IMR-90 (cell line): Measurements from ENCODE around the gene SNAP29. TPM values are rescaled to one million over a fixed set of nuclear protein-coding genes. Genes with fewer than 3 reads are reported as not detected.

Experiments
- ATAC-seq: fragments of 200-7000 bp; cut with Tn5 transposase; 2 replicates; pipeline ENCODE4 v1.9.1; 2020; ENCODE audit warnings: low read depth, mild to moderate bottlenecking, moderate library complexity
- BruUV-seq: library from RNA; stranded (reverse); fragments of 400-500 nt; replicated peaks from 2 replicates; lab custom pipeline; 2021; lab: Mats Ljungman, UMichigan
- CTCF ChIA-PET: fragments of 300-600 bp; formaldehyde crosslinking; extraction: SDS; loops from one replicate; lab custom pipeline; 2021; ENCODE audit warnings: antibody characterized with exemption; lab: Yijun Ruan, JAX
- POLR2A ChIA-PET: fragments of 300-600 bp; sonication (Branson Sonifier 250); formaldehyde crosslinking; loops from one replicate; lab custom pipeline; 2022; ENCODE audit warnings: antibody characterized with exemption; ENCODE audit not compliant: unreplicated experiment; lab: Charles Lee
- DNase-seq: peaks from one replicate; pipeline ENCODE4 v3.0.0; 2013
- H2AFZ ChIP-seq: replicated peaks from 2 replicates; pipeline ENCODE3; 2013; ENCODE audit warnings: low read length, mild to moderate bottlenecking; ENCODE audit not compliant: poor library complexity
- H2AK5ac ChIP-seq: 2 replicates; pipeline ENCODE4 v1.6.1; 2013; ENCODE audit warnings: low read depth, low read length, inconsistent platforms
- H2AK9ac ChIP-seq: replicated peaks from 2 replicates; pipeline ENCODE3; 2013; ENCODE audit warnings: mild to moderate bottlenecking, low read depth, low read length, moderate library complexity; ENCODE audit not compliant: poor library complexity
- H2BK120ac ChIP-seq: 2 replicates; pipeline ENCODE4 v1.6.1; 2013; ENCODE audit warnings: low read depth, low read length, inconsistent platforms
- H2BK15ac ChIP-seq: 3 replicates; pipeline ENCODE4 v1.6.1; 2013; ENCODE audit warnings: low read depth, low read length, inconsistent platforms
- H2BK20ac ChIP-seq: 2 replicates; pipeline ENCODE4 v1.6.1; 2013; ENCODE audit warnings: low read depth, mild to moderate bottlenecking, inconsistent platforms, low read length, moderate library complexity
- H2BK5ac ChIP-seq: 2 replicates; pipeline ENCODE4 v1.6.1; 2013; ENCODE audit warnings: mild to moderate bottlenecking, low read depth, low read length, inconsistent platforms; ENCODE audit not compliant: poor library complexity, severe bottlenecking
- H3K14ac ChIP-seq: replicated peaks from 2 replicates; pipeline ENCODE4 v1.6.1; 2013; ENCODE audit warnings: low read depth, low read length, inconsistent platforms
- H3K18ac ChIP-seq: 2 replicates; pipeline ENCODE4 v1.6.1; 2013; ENCODE audit warnings: low read depth, low read length, control low read depth
- H3K23ac ChIP-seq: 2 replicates; pipeline ENCODE4 v1.6.1; 2013; ENCODE audit warnings: low read depth, low read length, inconsistent platforms
- H3K27ac ChIP-seq: 2 replicates; pipeline ENCODE4 v1.5.1; 2013; ENCODE audit warnings: mild to moderate bottlenecking, control low read depth, low read length; ENCODE audit not compliant: insufficient read depth
- H3K27me3 ChIP-seq: 2 replicates; pipeline ENCODE4 v1.6.1; 2013; ENCODE audit warnings: low read length; ENCODE audit not compliant: control insufficient read depth, insufficient read depth
- H3K36me3 ChIP-seq: 2 replicates; pipeline ENCODE4 v1.6.1; 2013; ENCODE audit warnings: low read length, mixed read lengths; ENCODE audit not compliant: control insufficient read depth, insufficient read depth
- H3K4ac ChIP-seq: 2 replicates; pipeline ENCODE4 v1.6.1; 2013; ENCODE audit warnings: low read depth, low read length, inconsistent platforms
- H3K4me1 ChIP-seq: 2 replicates; pipeline ENCODE4 v1.6.1; 2013; ENCODE audit warnings: low read length, mixed read lengths; ENCODE audit not compliant: control insufficient read depth, insufficient read depth
- H3K4me2 ChIP-seq: 2 replicates; pipeline ENCODE4 v1.6.1; 2013; ENCODE audit warnings: low read depth, mild to moderate bottlenecking, control low read depth, low read length, moderate library complexity
- H3K4me3 ChIP-seq: 2 replicates; pipeline ENCODE4 v1.5.1; 2013; ENCODE audit warnings: low read depth, mild to moderate bottlenecking, control low read depth, low read length, moderate library complexity; ENCODE audit not compliant: insufficient read depth
- H3K56ac ChIP-seq: 2 replicates; pipeline ENCODE4 v1.6.1; 2013; ENCODE audit warnings: low read length, inconsistent platforms; ENCODE audit not compliant: insufficient read depth; ENCODE audit errors: extremely low read depth
- H3K79me1 ChIP-seq, 2 experiments: 2 replicates each; pipeline ENCODE4 v1.6.1; 2013; ENCODE audit warnings: low read length in 2 of 2, inconsistent platforms in 1 of 2, low read depth in 1 of 2
- H3K9ac ChIP-seq: 2 replicates; pipeline ENCODE4 v1.6.1; 2013; ENCODE audit warnings: low read depth, low read length, control low read depth
- H3K9me1 ChIP-seq: 2 replicates; pipeline ENCODE4 v1.6.1; 2013; ENCODE audit warnings: low read length, inconsistent platforms; ENCODE audit not compliant: insufficient read depth
- H3K9me3 ChIP-seq: 2 replicates; pipeline ENCODE4 v1.6.1; 2013; ENCODE audit warnings: low read length; ENCODE audit not compliant: control insufficient read depth, insufficient read depth
- H4K20me1 ChIP-seq: 2 replicates; pipeline ENCODE4 v1.6.1; 2013; ENCODE audit warnings: low read length, inconsistent platforms; ENCODE audit not compliant: insufficient read depth
- H4K5ac ChIP-seq: 2 replicates; pipeline ENCODE4 v1.6.1; 2013; ENCODE audit warnings: mild to moderate bottlenecking, low read depth, low read length, control low read depth
- H4K8ac ChIP-seq, 2 experiments: 2 replicates each; pipeline ENCODE4 v1.6.1; 2013; ENCODE audit warnings: low read depth in 2 of 2, low read length in 2 of 2, control low read depth in 1 of 2, inconsistent platforms in 1 of 2
- H4K91ac ChIP-seq: 2 replicates; pipeline ENCODE4 v1.6.1; 2013; ENCODE audit warnings: low read depth, low read length, inconsistent platforms; ENCODE audit not compliant: insufficient read depth
- BHLHE40 ChIP-seq: fragments of 150-350 bp; IDR thresholded peaks from 2 replicates; pipeline ENCODE4 v1.6.1; 2016; ENCODE audit warnings: mild to moderate bottlenecking, low read depth, low read length
- CEBPB ChIP-seq: IDR thresholded peaks from 2 replicates; pipeline ENCODE4 v1.6.1; 2012; ENCODE audit warnings: low read depth, low read length, improper control_type of control experiment
- CHD1 ChIP-seq: IDR thresholded peaks from 2 replicates; pipeline ENCODE4 v1.6.1; 2012; ENCODE audit warnings: low read depth, low read length, improper control_type of control experiment
- FOS ChIP-seq: fragments of 150-350 bp; IDR thresholded peaks from 2 replicates; pipeline ENCODE4 v1.6.1; 2016; ENCODE audit warnings: low read depth, low read length
- MAFK ChIP-seq: IDR thresholded peaks from 2 replicates; pipeline ENCODE4 v1.6.1; 2012; ENCODE audit warnings: low read depth, low read length, improper control_type of control experiment
- MAZ ChIP-seq: IDR thresholded peaks from 2 replicates; pipeline ENCODE4 v1.6.1; 2012; ENCODE audit warnings: low read depth, mild to moderate bottlenecking, low read length, improper control_type of control experiment, moderate library complexity, borderline replicate concordance
- MXI1 ChIP-seq: IDR thresholded peaks from 2 replicates; pipeline ENCODE4 v1.6.1; 2012; ENCODE audit warnings: low read depth, mild to moderate bottlenecking, low read length, moderate library complexity, borderline replicate concordance
- NFE2L2 ChIP-seq: fragments of 150-350 bp; IDR thresholded peaks from 2 replicates; pipeline ENCODE4 v1.6.1; 2016; ENCODE audit warnings: low read depth, mild to moderate bottlenecking, low read length
- POLR2A ChIP-seq: IDR thresholded peaks from 2 replicates; pipeline ENCODE4 v1.6.1; 2012; ENCODE audit warnings: mild to moderate bottlenecking, low read depth, low read length
- RAD21 ChIP-seq: IDR thresholded peaks from 2 replicates; pipeline ENCODE4 v1.6.1; 2012; ENCODE audit warnings: low read length, improper control_type of control experiment
- RCOR1 ChIP-seq: IDR thresholded peaks from 2 replicates; pipeline ENCODE4 v1.6.1; 2012; ENCODE audit warnings: mild to moderate bottlenecking, low read length, improper control_type of control experiment; ENCODE audit not compliant: insufficient replicate concordance
- RFX5 ChIP-seq: IDR thresholded peaks from 2 replicates; pipeline ENCODE4 v1.8.0; 2012; ENCODE audit warnings: low read depth, mild to moderate bottlenecking, low read length, moderate library complexity
- SMC3 ChIP-seq: fragments of 150-350 bp; IDR thresholded peaks from 2 replicates; pipeline ENCODE4 v1.6.1; 2016; ENCODE audit warnings: low read depth, mild to moderate bottlenecking, antibody characterized with exemption, low read length, moderate library complexity
- WGBS, 2 experiments: methylation state at CpG; one replicate each; pipeline versions ENCODE4 v1.1.5 to v1.1.7; 2013; ENCODE audit warnings: missing lambda C conversion rate in 2 of 2; ENCODE audit not compliant: insufficient read length in 1 of 2; ENCODE audit errors: extremely low coverage in 2 of 2; 5-methylcytosine and 5-hydroxymethylcytosine counted together
- dilution Hi-C: fragments of 300-500 bp; cut with HindIII; formaldehyde crosslinking; loops from one replicate; pipeline ENCODE4 v1.14.3; 2018; ENCODE audit warnings: low sequenced_read_pairs; ENCODE audit not compliant: unreplicated experiment
- in situ Hi-C: fragments of 300-500 bp; cut with MboI; formaldehyde crosslinking; loops from 3 replicates; pipeline ENCODE4 v1.14.3; 2019; ENCODE audit warnings: low sequenced_read_pairs, inconsistent platforms, mixed read lengths
- intact Hi-C: fragments of 100-400 bp; cut with micrococcal nuclease; formaldehyde crosslinking; loops from 2 replicates; pipeline ENCODE4 v1.10.0; 2022
- polyA plus RNA-seq, 3 experiments: library from polyadenylated mRNA; depleted of rRNA; stranded (reverse); fragments of >200 nt; gene quantifications; 2 replicates each; pipeline ENCODE4 v1.2.3, GENCODE V29; 2012; ENCODE audit warnings: low replicate concordance in 1 of 3
- total RNA-seq: library from RNA; depleted of rRNA; stranded (reverse); fragments of >200 nt; gene quantifications from 2 replicates; pipeline ENCODE4 v1.2.3, GENCODE V29; 2012
- TF ChIP-seq, protein P1 (sequence below): fragments of 150-350 bp; IDR thresholded peaks from 2 replicates; pipeline ENCODE4 v1.6.1; 2016; ENCODE audit warnings: low read depth, mild to moderate bottlenecking, low read length, moderate library complexity, borderline replicate concordance
- TF ChIP-seq, protein P2 (sequence below): conservative IDR thresholded peaks from 2 replicates; pipeline ENCODE4 v1.5.1; 2012; ENCODE audit warnings: mild to moderate bottlenecking, low read depth, low read length, improper control_type of control experiment
- TF ChIP-seq, protein P3 (sequence below): fragments of 150-350 bp; IDR thresholded peaks from 2 replicates; pipeline ENCODE4 v1.6.1; 2017; ENCODE audit warnings: mild to moderate bottlenecking, antibody characterized with exemption, low read length, low read depth

The SNAP29 gene
- total and polyA plus RNA-seq, 2 of the 4 experiments (the other 2 are of a cell fraction) = 10.6 to 29.5 TPM

DNA sequence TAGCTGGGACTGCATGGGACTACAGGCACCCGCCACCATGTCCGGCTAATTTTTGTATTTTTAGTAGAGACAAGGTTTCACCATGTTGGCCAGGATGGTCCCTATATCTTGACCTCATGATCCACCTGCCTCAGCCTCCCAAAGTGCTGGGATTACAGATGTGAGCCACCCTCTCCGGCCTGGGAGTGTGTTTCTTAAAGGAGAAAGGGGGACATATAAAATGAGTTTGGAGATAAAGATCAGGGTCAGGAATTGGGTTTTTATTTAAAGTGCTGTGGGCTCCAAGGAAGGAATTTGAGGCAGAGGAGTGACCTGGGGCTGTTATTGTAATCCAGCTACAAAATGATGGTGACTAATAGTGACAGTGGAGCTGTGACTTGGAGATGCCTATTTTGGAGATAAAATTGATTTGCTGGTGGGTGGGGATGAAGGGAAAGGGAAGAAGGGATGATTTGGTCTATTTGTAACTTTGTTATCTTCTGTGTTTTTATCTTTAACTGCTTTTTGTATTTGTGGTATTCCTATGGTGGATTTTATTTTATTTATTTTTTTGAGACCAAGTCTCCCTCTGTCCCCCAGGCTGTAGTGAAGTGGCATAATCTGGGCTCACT is 63.4 kb downstream of the SNAP29 start:
- H2AK5ac ChIP-seq = no peak overlapping the region
- no TSS peak for BruUV-seq
- ATAC-seq = no peak
- H2BK5ac ChIP-seq = no peak overlapping the region
- H3K56ac ChIP-seq = no peak overlapping the region
- H4K5ac ChIP-seq = no peak overlapping the region
- no peak overlapping the region for H2BK20ac ChIP-seq
- peaks cover 2% of the 10 kb centered on the region for H3K36me3 ChIP-seq
- H3K4me3 ChIP-seq = no peak overlapping the region
- H3K9me3 ChIP-seq = no peaks in the 10 kb centered on the region
- H3K9me1 ChIP-seq = peaks cover 11% of the 10 kb centered on the region
- H3K18ac ChIP-seq = no peak overlapping the region
- peaks cover 0 to 32% of the 10 kb centered on the region in 2 experiments; a peak in 2 of 4 replicates for H3K79me1 ChIP-seq
- H2AFZ ChIP-seq = no peak overlapping the region
- no CpG with 5 or more reads among the region's 3 CpGs for WGBS, 2 experiments
- ChIA-PET CTCF (interaction anchor here (0.6 kb wide), 1 partner anchor 13 kb away, joined by 8 read pairs; no protein-coding TSS in a partner anchor), POLR2A (no interaction called here)
- in situ Hi-C loops (no loop called here), dilution Hi-C loops (no loop called here), intact Hi-C loops (no loop called here)
- no peak for DNase-seq
- H2BK15ac ChIP-seq = no peak overlapping the region
- no peak overlapping the region for H4K8ac ChIP-seq
- TF ChIP-seq RCOR1 (no peak), MAFK (no peak), CHD1 (no peak), RAD21 (no peak), NFE2L2 (no peak), MXI1 (no peak), MAZ (no peak), RFX5 (no peak), SMC3 (no peak), CEBPB (no peak), POLR2A (no peak), BHLHE40 (no peak), FOS (no peak)
- TF ChIP-seq, protein P1, sequence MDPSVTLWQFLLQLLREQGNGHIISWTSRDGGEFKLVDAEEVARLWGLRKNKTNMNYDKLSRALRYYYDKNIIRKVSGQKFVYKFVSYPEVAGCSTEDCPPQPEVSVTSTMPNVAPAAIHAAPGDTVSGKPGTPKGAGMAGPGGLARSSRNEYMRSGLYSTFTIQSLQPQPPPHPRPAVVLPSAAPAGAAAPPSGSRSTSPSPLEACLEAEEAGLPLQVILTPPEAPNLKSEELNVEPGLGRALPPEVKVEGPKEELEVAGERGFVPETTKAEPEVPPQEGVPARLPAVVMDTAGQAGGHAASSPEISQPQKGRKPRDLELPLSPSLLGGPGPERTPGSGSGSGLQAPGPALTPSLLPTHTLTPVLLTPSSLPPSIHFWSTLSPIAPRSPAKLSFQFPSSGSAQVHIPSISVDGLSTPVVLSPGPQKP = no peak
- TF ChIP-seq, protein P2, sequence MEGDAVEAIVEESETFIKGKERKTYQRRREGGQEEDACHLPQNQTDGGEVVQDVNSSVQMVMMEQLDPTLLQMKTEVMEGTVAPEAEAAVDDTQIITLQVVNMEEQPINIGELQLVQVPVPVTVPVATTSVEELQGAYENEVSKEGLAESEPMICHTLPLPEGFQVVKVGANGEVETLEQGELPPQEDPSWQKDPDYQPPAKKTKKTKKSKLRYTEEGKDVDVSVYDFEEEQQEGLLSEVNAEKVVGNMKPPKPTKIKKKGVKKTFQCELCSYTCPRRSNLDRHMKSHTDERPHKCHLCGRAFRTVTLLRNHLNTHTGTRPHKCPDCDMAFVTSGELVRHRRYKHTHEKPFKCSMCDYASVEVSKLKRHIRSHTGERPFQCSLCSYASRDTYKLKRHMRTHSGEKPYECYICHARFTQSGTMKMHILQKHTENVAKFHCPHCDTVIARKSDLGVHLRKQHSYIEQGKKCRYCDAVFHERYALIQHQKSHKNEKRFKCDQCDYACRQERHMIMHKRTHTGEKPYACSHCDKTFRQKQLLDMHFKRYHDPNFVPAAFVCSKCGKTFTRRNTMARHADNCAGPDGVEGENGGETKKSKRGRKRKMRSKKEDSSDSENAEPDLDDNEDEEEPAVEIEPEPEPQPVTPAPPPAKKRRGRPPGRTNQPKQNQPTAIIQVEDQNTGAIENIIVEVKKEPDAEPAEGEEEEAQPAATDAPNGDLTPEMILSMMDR = no peak
- TF ChIP-seq, protein P3, sequence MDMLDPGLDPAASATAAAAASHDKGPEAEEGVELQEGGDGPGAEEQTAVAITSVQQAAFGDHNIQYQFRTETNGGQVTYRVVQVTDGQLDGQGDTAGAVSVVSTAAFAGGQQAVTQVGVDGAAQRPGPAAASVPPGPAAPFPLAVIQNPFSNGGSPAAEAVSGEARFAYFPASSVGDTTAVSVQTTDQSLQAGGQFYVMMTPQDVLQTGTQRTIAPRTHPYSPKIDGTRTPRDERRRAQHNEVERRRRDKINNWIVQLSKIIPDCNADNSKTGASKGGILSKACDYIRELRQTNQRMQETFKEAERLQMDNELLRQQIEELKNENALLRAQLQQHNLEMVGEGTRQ = no peak
- H3K4me2 ChIP-seq = no peak overlapping the region; the same call in 1 of the 2 replicates
- no peak overlapping the region for H2BK120ac ChIP-seq
- H3K27ac ChIP-seq = no peak overlapping the region
- H4K20me1 ChIP-seq = peaks cover 95% of the 10 kb centered on the region
- H3K4ac ChIP-seq = no peak overlapping the region
- 0 out of 2 replicates have a peak, but pooled peaks cover 4% of the 10 kb centered on the region for H3K4me1 ChIP-seq
- H3K23ac ChIP-seq = no peak overlapping the region
- H4K91ac ChIP-seq = no peak overlapping the region
- H2AK9ac ChIP-seq = no peak overlapping the region
- H3K27me3 ChIP-seq = no peaks in the 10 kb centered on the region
- H3K14ac ChIP-seq = no peak overlapping the region
- no peak overlapping the region for H3K9ac ChIP-seq
